IMR-90 (cell line): ENCODE measurements around the gene RIMBP2. TPM values are rescaled to one million over a fixed set of nuclear protein-coding genes. Genes with fewer than 3 reads are reported as not detected.

Experiments used
- ATAC-seq: fragments of 200-7000 bp; cut with Tn5 transposase; 2 replicates; pipeline ENCODE4 v1.9.1; 2020; ENCODE audit warnings: low read depth, mild to moderate bottlenecking, moderate library complexity
- BruUV-seq: library from RNA; stranded (reverse); fragments of 400-500 nt; replicated peaks from 2 replicates; lab custom pipeline; 2021; lab: Mats Ljungman, UMichigan
- CTCF ChIA-PET: fragments of 300-600 bp; formaldehyde crosslinking; extraction: SDS; loops from one replicate; lab custom pipeline; 2021; ENCODE audit warnings: antibody characterized with exemption; lab: Yijun Ruan, JAX
- POLR2A ChIA-PET: fragments of 300-600 bp; sonication (Branson Sonifier 250); formaldehyde crosslinking; loops from one replicate; lab custom pipeline; 2022; ENCODE audit warnings: antibody characterized with exemption; ENCODE audit not compliant: unreplicated experiment; lab: Charles Lee
- DNase-seq: peaks from one replicate; pipeline ENCODE4 v3.0.0; 2013
- H2AFZ ChIP-seq: replicated peaks from 2 replicates; pipeline ENCODE3; 2013; ENCODE audit warnings: low read length, mild to moderate bottlenecking; ENCODE audit not compliant: poor library complexity
- H2AK5ac ChIP-seq: 2 replicates; pipeline ENCODE4 v1.6.1; 2013; ENCODE audit warnings: low read depth, low read length, inconsistent platforms
- H2AK9ac ChIP-seq: replicated peaks from 2 replicates; pipeline ENCODE3; 2013; ENCODE audit warnings: mild to moderate bottlenecking, low read depth, low read length, moderate library complexity; ENCODE audit not compliant: poor library complexity
- H2BK120ac ChIP-seq: 2 replicates; pipeline ENCODE4 v1.6.1; 2013; ENCODE audit warnings: low read depth, low read length, inconsistent platforms
- H2BK15ac ChIP-seq: 3 replicates; pipeline ENCODE4 v1.6.1; 2013; ENCODE audit warnings: low read depth, low read length, inconsistent platforms
- H2BK20ac ChIP-seq: 2 replicates; pipeline ENCODE4 v1.6.1; 2013; ENCODE audit warnings: low read depth, mild to moderate bottlenecking, inconsistent platforms, low read length, moderate library complexity
- H2BK5ac ChIP-seq: 2 replicates; pipeline ENCODE4 v1.6.1; 2013; ENCODE audit warnings: mild to moderate bottlenecking, low read depth, low read length, inconsistent platforms; ENCODE audit not compliant: poor library complexity, severe bottlenecking
- H3K14ac ChIP-seq: replicated peaks from 2 replicates; pipeline ENCODE4 v1.6.1; 2013; ENCODE audit warnings: low read depth, low read length, inconsistent platforms
- H3K18ac ChIP-seq: 2 replicates; pipeline ENCODE4 v1.6.1; 2013; ENCODE audit warnings: low read depth, low read length, control low read depth
- H3K23ac ChIP-seq: 2 replicates; pipeline ENCODE4 v1.6.1; 2013; ENCODE audit warnings: low read depth, low read length, inconsistent platforms
- H3K27ac ChIP-seq: 2 replicates; pipeline ENCODE4 v1.5.1; 2013; ENCODE audit warnings: mild to moderate bottlenecking, control low read depth, low read length; ENCODE audit not compliant: insufficient read depth
- H3K27me3 ChIP-seq: 2 replicates; pipeline ENCODE4 v1.6.1; 2013; ENCODE audit warnings: low read length; ENCODE audit not compliant: control insufficient read depth, insufficient read depth
- H3K36me3 ChIP-seq: 2 replicates; pipeline ENCODE4 v1.6.1; 2013; ENCODE audit warnings: low read length, mixed read lengths; ENCODE audit not compliant: control insufficient read depth, insufficient read depth
- H3K4ac ChIP-seq: 2 replicates; pipeline ENCODE4 v1.6.1; 2013; ENCODE audit warnings: low read depth, low read length, inconsistent platforms
- H3K4me1 ChIP-seq: 2 replicates; pipeline ENCODE4 v1.6.1; 2013; ENCODE audit warnings: low read length, mixed read lengths; ENCODE audit not compliant: control insufficient read depth, insufficient read depth
- H3K4me2 ChIP-seq: 2 replicates; pipeline ENCODE4 v1.6.1; 2013; ENCODE audit warnings: low read depth, mild to moderate bottlenecking, control low read depth, low read length, moderate library complexity
- H3K4me3 ChIP-seq: 2 replicates; pipeline ENCODE4 v1.5.1; 2013; ENCODE audit warnings: low read depth, mild to moderate bottlenecking, control low read depth, low read length, moderate library complexity; ENCODE audit not compliant: insufficient read depth
- H3K56ac ChIP-seq: 2 replicates; pipeline ENCODE4 v1.6.1; 2013; ENCODE audit warnings: low read length, inconsistent platforms; ENCODE audit not compliant: insufficient read depth; ENCODE audit errors: extremely low read depth
- H3K79me1 ChIP-seq, 2 experiments: 2 replicates each; pipeline ENCODE4 v1.6.1; 2013; ENCODE audit warnings: low read length in 2 of 2, inconsistent platforms in 1 of 2, low read depth in 1 of 2
- H3K9ac ChIP-seq: 2 replicates; pipeline ENCODE4 v1.6.1; 2013; ENCODE audit warnings: low read depth, low read length, control low read depth
- H3K9me1 ChIP-seq: 2 replicates; pipeline ENCODE4 v1.6.1; 2013; ENCODE audit warnings: low read length, inconsistent platforms; ENCODE audit not compliant: insufficient read depth
- H3K9me3 ChIP-seq: 2 replicates; pipeline ENCODE4 v1.6.1; 2013; ENCODE audit warnings: low read length; ENCODE audit not compliant: control insufficient read depth, insufficient read depth
- H4K20me1 ChIP-seq: 2 replicates; pipeline ENCODE4 v1.6.1; 2013; ENCODE audit warnings: low read length, inconsistent platforms; ENCODE audit not compliant: insufficient read depth
- H4K5ac ChIP-seq: 2 replicates; pipeline ENCODE4 v1.6.1; 2013; ENCODE audit warnings: mild to moderate bottlenecking, low read depth, low read length, control low read depth
- H4K8ac ChIP-seq, 2 experiments: 2 replicates each; pipeline ENCODE4 v1.6.1; 2013; ENCODE audit warnings: low read depth in 2 of 2, low read length in 2 of 2, control low read depth in 1 of 2, inconsistent platforms in 1 of 2
- H4K91ac ChIP-seq: 2 replicates; pipeline ENCODE4 v1.6.1; 2013; ENCODE audit warnings: low read depth, low read length, inconsistent platforms; ENCODE audit not compliant: insufficient read depth
- BHLHE40 ChIP-seq: fragments of 150-350 bp; IDR thresholded peaks from 2 replicates; pipeline ENCODE4 v1.6.1; 2016; ENCODE audit warnings: mild to moderate bottlenecking, low read depth, low read length
- CEBPB ChIP-seq: IDR thresholded peaks from 2 replicates; pipeline ENCODE4 v1.6.1; 2012; ENCODE audit warnings: low read depth, low read length, improper control_type of control experiment
- CHD1 ChIP-seq: IDR thresholded peaks from 2 replicates; pipeline ENCODE4 v1.6.1; 2012; ENCODE audit warnings: low read depth, low read length, improper control_type of control experiment
- FOS ChIP-seq: fragments of 150-350 bp; IDR thresholded peaks from 2 replicates; pipeline ENCODE4 v1.6.1; 2016; ENCODE audit warnings: low read depth, low read length
- POLR2A ChIP-seq: IDR thresholded peaks from 2 replicates; pipeline ENCODE4 v1.6.1; 2012; ENCODE audit warnings: mild to moderate bottlenecking, low read depth, low read length
- RAD21 ChIP-seq: IDR thresholded peaks from 2 replicates; pipeline ENCODE4 v1.6.1; 2012; ENCODE audit warnings: low read length, improper control_type of control experiment
- RCOR1 ChIP-seq: IDR thresholded peaks from 2 replicates; pipeline ENCODE4 v1.6.1; 2012; ENCODE audit warnings: mild to moderate bottlenecking, low read length, improper control_type of control experiment; ENCODE audit not compliant: insufficient replicate concordance
- SMC3 ChIP-seq: fragments of 150-350 bp; IDR thresholded peaks from 2 replicates; pipeline ENCODE4 v1.6.1; 2016; ENCODE audit warnings: low read depth, mild to moderate bottlenecking, antibody characterized with exemption, low read length, moderate library complexity
- WGBS, 2 experiments: methylation state at CpG; one replicate each; pipeline versions ENCODE4 v1.1.5 to v1.1.7; 2013; ENCODE audit warnings: missing lambda C conversion rate in 2 of 2; ENCODE audit not compliant: insufficient read length in 1 of 2; ENCODE audit errors: extremely low coverage in 2 of 2; 5-methylcytosine and 5-hydroxymethylcytosine counted together
- dilution Hi-C: fragments of 300-500 bp; cut with HindIII; formaldehyde crosslinking; loops from one replicate; pipeline ENCODE4 v1.14.3; 2018; ENCODE audit warnings: low sequenced_read_pairs; ENCODE audit not compliant: unreplicated experiment
- in situ Hi-C: fragments of 300-500 bp; cut with MboI; formaldehyde crosslinking; loops from 3 replicates; pipeline ENCODE4 v1.14.3; 2019; ENCODE audit warnings: low sequenced_read_pairs, inconsistent platforms, mixed read lengths
- intact Hi-C: fragments of 100-400 bp; cut with micrococcal nuclease; formaldehyde crosslinking; loops from 2 replicates; pipeline ENCODE4 v1.10.0; 2022
- polyA plus RNA-seq, 3 experiments: library from polyadenylated mRNA; depleted of rRNA; stranded (reverse); fragments of >200 nt; gene quantifications; 2 replicates each; pipeline ENCODE4 v1.2.3, GENCODE V29; 2012; ENCODE audit warnings: low replicate concordance in 1 of 3
- total RNA-seq: library from RNA; depleted of rRNA; stranded (reverse); fragments of >200 nt; gene quantifications from 2 replicates; pipeline ENCODE4 v1.2.3, GENCODE V29; 2012
- TF ChIP-seq, protein P1 (sequence below): conservative IDR thresholded peaks from 2 replicates; pipeline ENCODE4 v1.5.1; 2012; ENCODE audit warnings: mild to moderate bottlenecking, low read depth, low read length, improper control_type of control experiment

The RIMBP2 gene
- total and polyA plus RNA-seq, 2 of the 4 experiments (the other 2 are of a cell fraction), result not detected

DNA sequence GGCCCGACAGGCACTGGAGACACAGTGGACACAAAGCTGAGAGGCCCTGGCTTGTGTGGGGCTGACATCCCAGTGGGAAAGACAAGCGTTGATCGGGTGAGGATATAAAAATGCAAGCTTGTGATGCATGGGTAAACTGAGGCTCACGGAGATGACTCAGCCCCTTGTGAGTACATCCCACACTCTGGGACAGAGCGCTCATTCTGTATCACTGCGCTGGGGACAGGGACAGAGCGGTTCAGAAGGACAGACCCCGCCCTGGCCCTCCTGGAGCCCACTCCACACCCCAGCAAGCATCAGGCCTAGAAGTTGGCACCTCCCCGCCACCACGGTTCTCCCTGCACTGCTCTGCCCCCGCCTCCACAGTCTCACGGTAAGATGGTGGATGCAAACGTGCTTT lies 222.1 kb downstream of the RIMBP2 start:
- no TSS peak for BruUV-seq
- no peak overlapping the region for H2AK5ac ChIP-seq

More for the DNA sequence above, 222.1 kb downstream of the RIMBP2 start:
- Histone ChIP-seq H2BK120ac (no peak overlapping the region), H3K27ac (no peak overlapping the region), H2BK20ac (no peak overlapping the region), H4K8ac (no peak overlapping the region), H3K14ac (no peak overlapping the region), H4K5ac (no peak overlapping the region), H2BK15ac (no peak overlapping the region), H3K4me1 (no peaks in the 10 kb centered on the region), H3K9me3 (peaks cover 47% of the 10 kb centered on the region), H3K4me2 (no peak overlapping the region), H4K91ac (no peak overlapping the region), H3K18ac (no peak overlapping the region), H3K4ac (no peak overlapping the region), H3K4me3 (no peak overlapping the region), H3K56ac (no peak overlapping the region), H3K36me3 (no peaks in the 10 kb centered on the region), H3K9me1 (no peaks in the 10 kb centered on the region), H2AK9ac (no peak overlapping the region), H3K79me1 (no peaks in the 10 kb centered on the region), H3K9ac (no peak overlapping the region), H2AFZ (no peak overlapping the region), H2BK5ac (no peak overlapping the region), H4K20me1 (no peaks in the 10 kb centered on the region), H3K23ac (no peak overlapping the region), H3K27me3 (no peaks in the 10 kb centered on the region)
- intact Hi-C loops (no loop called here), in situ Hi-C loops (no loop called here), dilution Hi-C loops (no loop called here)
- DNase-seq (no peak), ATAC-seq (no peak)
- WGBS, 2 experiments, result no CpG with 5 or more reads among the region's 13 CpGs
- no peak for TF ChIP-seq CHD1
- TF ChIP-seq, protein P1, sequence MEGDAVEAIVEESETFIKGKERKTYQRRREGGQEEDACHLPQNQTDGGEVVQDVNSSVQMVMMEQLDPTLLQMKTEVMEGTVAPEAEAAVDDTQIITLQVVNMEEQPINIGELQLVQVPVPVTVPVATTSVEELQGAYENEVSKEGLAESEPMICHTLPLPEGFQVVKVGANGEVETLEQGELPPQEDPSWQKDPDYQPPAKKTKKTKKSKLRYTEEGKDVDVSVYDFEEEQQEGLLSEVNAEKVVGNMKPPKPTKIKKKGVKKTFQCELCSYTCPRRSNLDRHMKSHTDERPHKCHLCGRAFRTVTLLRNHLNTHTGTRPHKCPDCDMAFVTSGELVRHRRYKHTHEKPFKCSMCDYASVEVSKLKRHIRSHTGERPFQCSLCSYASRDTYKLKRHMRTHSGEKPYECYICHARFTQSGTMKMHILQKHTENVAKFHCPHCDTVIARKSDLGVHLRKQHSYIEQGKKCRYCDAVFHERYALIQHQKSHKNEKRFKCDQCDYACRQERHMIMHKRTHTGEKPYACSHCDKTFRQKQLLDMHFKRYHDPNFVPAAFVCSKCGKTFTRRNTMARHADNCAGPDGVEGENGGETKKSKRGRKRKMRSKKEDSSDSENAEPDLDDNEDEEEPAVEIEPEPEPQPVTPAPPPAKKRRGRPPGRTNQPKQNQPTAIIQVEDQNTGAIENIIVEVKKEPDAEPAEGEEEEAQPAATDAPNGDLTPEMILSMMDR, result no peak
- no peak for TF ChIP-seq CEBPB
- no peak for TF ChIP-seq SMC3
- no peak for TF ChIP-seq POLR2A
- TF ChIP-seq BHLHE40, result no peak
- no peak for TF ChIP-seq FOS
- no peak for TF ChIP-seq RAD21
- no peak for TF ChIP-seq RCOR1
- ChIA-PET CTCF (no interaction called here), POLR2A (no interaction called here)
